ENCODE measurements around the gene SYNC. TPM values are rescaled to one million over a fixed set of nuclear protein-coding genes. Genes with fewer than 3 reads are reported as not detected.
"Not testable (repeated sequence)": the region's sequence is repeated elsewhere in the genome, so short reads cannot be mapped to it uniquely, and the experiment has no call there.

SYNC gene
- total and polyA plus RNA-seq, 2 donors, result 13.3 to 22.4 TPM

DNA sequence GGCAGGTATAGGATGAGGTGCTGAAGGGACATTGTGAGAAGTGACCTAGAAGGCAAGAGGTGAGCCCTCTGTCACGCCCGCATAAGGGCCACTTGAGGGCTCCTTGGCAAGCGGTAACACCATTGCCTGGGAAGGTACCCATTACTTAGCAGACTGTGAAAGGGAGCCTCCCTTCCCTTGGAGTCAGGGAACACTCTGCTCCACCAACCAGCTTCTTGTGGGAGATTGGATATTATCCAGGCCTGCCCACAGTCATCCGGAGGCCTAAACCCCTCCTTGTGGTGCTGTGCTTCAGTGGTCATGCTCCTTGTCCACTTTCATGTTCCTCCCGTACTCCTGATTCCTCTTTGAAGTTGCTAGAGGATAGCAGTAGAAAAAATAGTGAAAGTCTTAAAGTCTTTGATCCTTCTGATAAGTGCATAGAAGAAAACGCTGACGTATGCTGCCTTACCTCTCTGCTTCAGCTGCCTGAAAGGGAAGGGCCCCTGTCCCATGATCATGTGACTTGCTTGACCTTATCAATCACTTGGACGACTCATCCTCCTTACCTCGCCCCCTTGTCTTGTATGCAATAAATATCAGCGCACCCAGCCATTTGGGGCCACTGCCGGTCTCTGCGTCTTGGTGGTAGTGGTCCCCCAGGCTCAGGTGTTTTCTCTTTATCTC is 35.5 kb downstream of the SYNC start:
- H3K4me1 ChIP-seq (ENCODE audit: insufficient read depth), result no peaks in the 10 kb centered on the region
- peaks cover 10% of the 10 kb centered on the region for H3K36me3 ChIP-seq (ENCODE audit: insufficient read depth)
- H3K4me3 ChIP-seq (ENCODE audit: low read depth, low read length), result no peak overlapping the region
- H3K27ac ChIP-seq (ENCODE audit: low read depth), result no peak overlapping the region
- 82% methylated on average over 12 of the region's 12 CpGs for WGBS
- DNase-seq (ENCODE audit: extremely low spot score), result no peak

DNA sequence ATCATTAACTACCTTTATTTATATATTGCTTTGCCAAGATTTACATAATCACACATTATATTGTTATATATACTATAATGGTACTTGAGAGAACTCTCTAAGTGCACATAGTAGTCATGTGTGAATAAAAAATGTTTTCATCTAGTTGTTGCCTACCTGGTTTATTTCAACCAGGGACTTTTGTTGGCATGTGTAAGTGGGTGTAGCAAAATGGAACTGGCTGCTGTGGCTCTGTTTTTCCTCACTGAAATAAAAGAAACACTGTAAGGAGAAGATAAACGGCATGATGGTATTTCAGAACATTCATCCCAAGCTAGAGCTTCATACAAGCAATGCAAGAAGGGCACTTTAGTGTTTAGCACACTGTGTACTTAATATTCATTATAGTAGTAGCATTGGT is 36.7 kb downstream of the SYNC start:
- Histone ChIP-seq H3K4me1 (ENCODE audit: insufficient read depth) (no peaks in the 10 kb centered on the region), H3K27ac (ENCODE audit: low read depth) (no peak overlapping the region), H3K36me3 (ENCODE audit: insufficient read depth) (peaks cover 11% of the 10 kb centered on the region), H3K4me3 (ENCODE audit: low read depth, low read length) (no peak overlapping the region)
- no peak for DNase-seq (ENCODE audit: extremely low spot score)
- WGBS, result 29% methylated on average over 1 of the region's 1 CpG

GRCh38 chr1:32659581-32659980 is 43.0 kb downstream of the SYNC start:
- H3K27ac ChIP-seq (ENCODE audit: low read depth), result no peak overlapping the region
- no peaks in the 10 kb centered on the region for H3K4me1 ChIP-seq (ENCODE audit: insufficient read depth)
- no peak for DNase-seq (ENCODE audit: extremely low spot score)
- peaks cover 7% of the 10 kb centered on the region for H3K36me3 ChIP-seq (ENCODE audit: insufficient read depth)
- no peak overlapping the region for H3K4me3 ChIP-seq (ENCODE audit: low read depth, low read length)
- 95% methylated on average over 1 of the region's 1 CpG for WGBS

GRCh38 chr1:32652244-32652962 is 50.2 kb downstream of the SYNC start:
- no peak for DNase-seq (ENCODE audit: extremely low spot score)
- peaks cover 6% of the 10 kb centered on the region for H3K36me3 ChIP-seq (ENCODE audit: insufficient read depth)
- no peaks in the 10 kb centered on the region for H3K4me1 ChIP-seq (ENCODE audit: insufficient read depth)
- 84% methylated on average over 16 of the region's 16 CpGs for whole genome bisulfite sequencing
- H3K4me3 ChIP-seq (ENCODE audit: low read depth, low read length), result no peak overlapping the region
- H3K27ac ChIP-seq (ENCODE audit: low read depth), result no peak overlapping the region

DNA sequence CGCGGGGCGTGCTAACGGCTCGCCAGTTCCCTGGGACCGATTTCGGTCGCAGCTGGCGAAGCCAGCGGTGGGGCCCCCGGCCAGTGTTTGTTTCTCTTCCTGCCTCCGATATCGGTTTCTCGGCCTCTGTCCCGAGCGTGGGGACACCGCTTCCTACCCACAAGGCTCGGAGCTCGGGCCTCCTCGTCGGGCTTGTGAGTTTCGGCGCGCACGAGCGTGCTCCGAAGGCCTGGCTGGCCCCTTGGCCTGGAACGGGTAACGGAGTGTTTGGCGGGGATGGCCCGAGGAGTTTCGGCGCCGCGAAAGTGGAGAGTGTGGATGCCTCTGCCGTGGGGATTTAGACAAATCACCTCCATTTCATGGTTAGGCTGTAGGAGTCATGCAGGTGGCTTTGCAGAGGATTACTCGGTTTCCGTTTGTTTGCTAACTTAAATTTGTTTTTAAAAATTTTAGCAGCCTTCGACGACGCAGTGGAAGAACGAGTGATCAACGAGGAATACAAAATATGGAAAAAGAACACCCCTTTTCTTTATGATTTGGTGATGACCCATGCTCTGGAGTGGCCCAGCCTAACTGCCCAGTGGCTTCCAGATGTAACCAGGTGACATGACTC is 51.0 kb downstream of the SYNC start:
- Histone ChIP-seq H3K27ac (ENCODE audit: low read depth) (peak overlapping the region; percentile 76), H3K4me1 (ENCODE audit: insufficient read depth) (no peaks in the 10 kb centered on the region), H3K4me3 (ENCODE audit: low read depth, low read length) (peak overlapping the region; percentile 71), H3K36me3 (ENCODE audit: insufficient read depth) (peaks cover 3% of the 10 kb centered on the region)
- WGBS, result under 1% methylated on average over 43 of the region's 43 CpGs
- DNase-seq (ENCODE audit: extremely low spot score), result no peak

- no peaks in the 10 kb centered on the region for H3K4me1 ChIP-seq (ENCODE audit: insufficient read depth)
- peak within 1 kb of the TSS; percentile 90 for H3K27ac ChIP-seq (ENCODE audit: low read depth)
- DNase-seq (ENCODE audit: extremely low spot score), result peak; percentile 91
- H3K36me3 ChIP-seq (ENCODE audit: insufficient read depth), result peaks cover 3% of the 10 kb centered on the region
- under 1% methylated on average over 67 of the region's 67 CpGs for WGBS
- H3K4me3 ChIP-seq (ENCODE audit: low read depth, low read length), result peak within 1 kb of the TSS; percentile 71
These were observed 51.7 kb downstream of the SYNC start, which contains the start of gene RBBP4 for GRCh38 chr1:32650752-32651460. Gene RBBP4, plus strand, starts transcription at chr1:32651208. Its CDS starts 99 bp downstream, at chr1:32651307.

- peak within 1 kb of the TSS; percentile 71 for H3K4me3 ChIP-seq (ENCODE audit: low read depth, low read length)
- no peaks in the 10 kb centered on the region for H3K4me1 ChIP-seq (ENCODE audit: insufficient read depth)
- peaks cover 3% of the 10 kb centered on the region for H3K36me3 ChIP-seq (ENCODE audit: insufficient read depth)
- H3K27ac ChIP-seq (ENCODE audit: low read depth), result peak within 1 kb of the TSS; percentile 90
- under 1% methylated on average over 21 of the region's 21 CpGs for WGBS
- peak; percentile 93 for DNase-seq (ENCODE audit: extremely low spot score)
These were observed 52.3 kb downstream of the SYNC start, which contains the start of gene ZBTB8OS for GRCh38 chr1:32650248-32650751. Gene ZBTB8OS, minus strand, starts transcription at chr1:32650550. Its CDS starts 21 bp downstream, at chr1:32650529.

DNA sequence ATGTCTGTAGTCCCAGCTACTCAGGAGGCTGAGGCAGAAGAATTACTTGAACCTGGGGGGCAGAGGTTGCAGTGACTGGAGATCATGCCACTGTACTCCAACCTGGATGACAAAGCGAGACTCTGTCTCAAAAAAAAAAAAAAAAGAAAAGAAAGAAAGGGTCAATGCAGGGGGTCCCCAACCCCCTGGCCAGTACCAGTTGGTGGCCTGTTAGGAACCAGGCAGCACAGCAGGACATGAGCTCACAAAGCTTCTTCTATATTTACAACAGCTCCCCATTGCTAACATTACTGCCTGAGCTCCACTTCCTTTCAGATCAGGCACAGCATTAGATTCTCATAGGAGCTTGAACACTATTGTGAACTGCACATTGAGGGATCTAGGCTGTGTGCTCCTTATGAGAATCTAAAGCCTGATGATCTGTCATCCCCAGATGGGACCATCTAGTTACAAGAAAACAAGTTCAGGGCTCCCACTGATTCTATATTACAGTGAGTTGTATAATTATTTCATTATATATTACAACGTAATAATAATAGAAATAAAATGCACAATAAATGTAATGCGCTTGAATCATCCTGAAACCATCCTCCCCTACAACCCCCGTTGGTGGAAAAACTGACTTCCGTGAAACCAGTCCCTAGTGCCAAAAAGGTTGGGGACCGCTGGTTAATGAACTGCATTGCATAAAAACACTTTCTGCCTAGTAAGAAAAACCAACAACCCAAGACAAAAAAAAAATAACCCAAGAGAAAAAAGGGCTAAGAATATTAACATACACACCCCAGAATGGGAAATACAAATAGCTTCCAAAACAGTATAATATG is 55.0 kb downstream of the SYNC start:
- no peak for DNase-seq (ENCODE audit: extremely low spot score)
- Histone ChIP-seq H3K27ac (ENCODE audit: low read depth) (no peak overlapping the region), H3K4me1 (ENCODE audit: insufficient read depth) (no peaks in the 10 kb centered on the region), H3K4me3 (ENCODE audit: low read depth, low read length) (no peak overlapping the region), H3K36me3 (ENCODE audit: insufficient read depth) (peaks cover 2% of the 10 kb centered on the region)
- WGBS, result 83% methylated on average over 6 of the region's 6 CpGs

- no peaks in the 10 kb centered on the region for H3K4me1 ChIP-seq (ENCODE audit: insufficient read depth)
- 82% methylated on average over 4 of the region's 4 CpGs for WGBS
- DNase-seq (ENCODE audit: extremely low spot score), result no peak
These were observed 58.1 kb downstream of the SYNC start for GRCh38 chr1:32644426-32644825.

GRCh38 chr1:32642292-32642827 is 60.2 kb downstream of the SYNC start:
- not testable (repeated sequence) for H3K36me3 ChIP-seq (ENCODE audit: insufficient read depth); H3K4me1 ChIP-seq (ENCODE audit: insufficient read depth); H3K27ac ChIP-seq (ENCODE audit: low read depth); H3K4me3 ChIP-seq (ENCODE audit: low read depth, low read length); DNase-seq (ENCODE audit: extremely low spot score)
- 77% methylated on average over 8 of the region's 8 CpGs for WGBS

More at GRCh38 chr1:32644426-32644825, 58.1 kb downstream of the SYNC start:
- no peak overlapping the region for H3K27ac ChIP-seq (ENCODE audit: low read depth)
- H3K4me3 ChIP-seq (ENCODE audit: low read depth, low read length), result no peak overlapping the region
- no peaks in the 10 kb centered on the region for H3K36me3 ChIP-seq (ENCODE audit: insufficient read depth)

DNA sequence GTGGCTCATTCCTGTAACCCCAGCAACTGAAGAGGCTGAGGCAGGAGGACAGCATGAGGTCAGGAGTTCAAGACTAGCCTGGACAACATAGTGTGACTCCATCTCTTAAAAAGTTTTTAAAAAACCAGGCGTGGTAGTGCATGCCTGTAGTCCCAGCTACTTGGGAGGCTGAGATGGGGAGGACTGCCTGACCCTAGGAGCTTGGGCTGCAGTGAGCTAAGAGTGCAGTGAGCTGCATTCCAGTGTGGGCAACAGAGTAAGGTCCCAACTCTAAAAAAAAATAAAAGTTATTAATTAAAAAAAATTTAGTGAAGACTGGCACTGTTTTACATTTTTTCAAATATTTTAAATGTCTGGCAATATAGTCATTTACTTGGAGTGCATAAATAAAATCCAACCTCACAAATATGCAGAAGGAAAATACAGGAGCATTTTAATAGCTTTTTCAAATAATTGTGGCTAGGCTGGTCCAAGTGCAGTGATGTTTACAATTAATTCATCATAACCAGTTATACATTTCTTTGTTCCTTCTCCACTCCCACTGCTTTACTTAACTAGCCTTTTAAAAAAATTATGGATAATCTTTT is 63.0 kb downstream of the SYNC start:
- 97% methylated on average over 1 of the region's 1 CpG for WGBS
- Histone ChIP-seq H3K27ac (ENCODE audit: low read depth) (no peak overlapping the region), H3K36me3 (ENCODE audit: insufficient read depth) (no peaks in the 10 kb centered on the region), H3K4me1 (ENCODE audit: insufficient read depth) (no peaks in the 10 kb centered on the region), H3K4me3 (ENCODE audit: low read depth, low read length) (no peak overlapping the region)
- no peak for DNase-seq (ENCODE audit: extremely low spot score)
